Measurements from ENCODE around the gene VRK2. TPM values are rescaled to one million over a fixed set of nuclear protein-coding genes. Genes with fewer than 3 reads are reported as not detected.

Gene VRK2
- total RNA-seq (2012; rRNA removed) = 26.6 and 31.9 TPM in 2 replicates

- Histone ChIP-seq H3K9me3 (replicated peaks; ENCODE audit: low read length) (no peaks in the 10 kb centered on the region), H3K4me2 (ENCODE audit: low read length) (peak within 1 kb of the TSS; percentile 88), H3K9ac (ENCODE audit: low read depth, low read length) (peak within 1 kb of the TSS; percentile 88), H3K27me3 (ENCODE audit: control insufficient read depth, insufficient read depth, low read length) (no peaks in the 10 kb centered on the region), H3K4me3 (ENCODE audit: low read length) (peak within 1 kb of the TSS; percentile 83), H3K4me1 (ENCODE audit: control insufficient read depth, insufficient read depth, low read length) (peaks cover 22% of the 10 kb centered on the region), H3K36me3 (ENCODE audit: insufficient read depth, low read length) (peaks cover 2% of the 10 kb centered on the region)
Measured at GRCh38 chr2:58046585-58047372, at the start of gene VRK2. TSS of gene VRK2 (plus strand) at chr2:58046806. CDS start at chr2:58048832, 2,026 bp downstream.

GRCh38 chr2:58006256-58006951, 40.2 kb upstream of the VRK2 start:
- no peaks in the 10 kb centered on the region for H3K27me3 ChIP-seq (ENCODE audit: control insufficient read depth, insufficient read depth, low read length)
- H3K9ac ChIP-seq (ENCODE audit: low read depth, low read length) = no peak overlapping the region
- no peaks in the 10 kb centered on the region for H3K9me3 ChIP-seq (replicated peaks; ENCODE audit: low read length)
- H3K4me2 ChIP-seq (ENCODE audit: low read length) = no peak overlapping the region
- H3K4me3 ChIP-seq (ENCODE audit: low read length) = no peak overlapping the region
- H3K36me3 ChIP-seq (ENCODE audit: insufficient read depth, low read length) = no peaks in the 10 kb centered on the region
- no peaks in the 10 kb centered on the region for H3K4me1 ChIP-seq (ENCODE audit: control insufficient read depth, insufficient read depth, low read length)

GRCh38 chr2:58006952-58007284, 39.7 kb upstream of the VRK2 start:
- no peaks in the 10 kb centered on the region for H3K27me3 ChIP-seq (ENCODE audit: control insufficient read depth, insufficient read depth, low read length)
- no peak overlapping the region for H3K4me3 ChIP-seq (ENCODE audit: low read length)
- no peak overlapping the region for H3K9ac ChIP-seq (ENCODE audit: low read depth, low read length)
- no peaks in the 10 kb centered on the region for H3K4me1 ChIP-seq (ENCODE audit: control insufficient read depth, insufficient read depth, low read length)
- no peak overlapping the region for H3K4me2 ChIP-seq (ENCODE audit: low read length)
- H3K36me3 ChIP-seq (ENCODE audit: insufficient read depth, low read length) = no peaks in the 10 kb centered on the region
- no peaks in the 10 kb centered on the region for H3K9me3 ChIP-seq (replicated peaks; ENCODE audit: low read length)

- Histone ChIP-seq H3K4me1 (ENCODE audit: control insufficient read depth, insufficient read depth, low read length) (no peaks in the 10 kb centered on the region), H3K9ac (ENCODE audit: low read depth, low read length) (no peak overlapping the region), H3K9me3 (replicated peaks; ENCODE audit: low read length) (no peaks in the 10 kb centered on the region), H3K4me3 (ENCODE audit: low read length) (no peak overlapping the region), H3K27me3 (ENCODE audit: control insufficient read depth, insufficient read depth, low read length) (no peaks in the 10 kb centered on the region), H3K4me2 (ENCODE audit: low read length) (no peak overlapping the region), H3K36me3 (ENCODE audit: insufficient read depth, low read length) (no peaks in the 10 kb centered on the region)
Measured at GRCh38 chr2:58010599-58010998, 36.0 kb upstream of the VRK2 start.

GRCh38 chr2:58019229-58019628, 27.4 kb upstream of the VRK2 start:
- peaks cover 6% of the 10 kb centered on the region for H3K4me1 ChIP-seq (ENCODE audit: control insufficient read depth, insufficient read depth, low read length)
- no peaks in the 10 kb centered on the region for H3K36me3 ChIP-seq (ENCODE audit: insufficient read depth, low read length)

GRCh38 chr2:58025150-58025933, 21.3 kb upstream of the VRK2 start:
- H3K36me3 ChIP-seq (ENCODE audit: insufficient read depth, low read length) = no peaks in the 10 kb centered on the region
- no peaks in the 10 kb centered on the region for H3K4me1 ChIP-seq (ENCODE audit: control insufficient read depth, insufficient read depth, low read length)
- no peak overlapping the region for H3K4me2 ChIP-seq (ENCODE audit: low read length)
- no peak overlapping the region for H3K4me3 ChIP-seq (ENCODE audit: low read length)
- H3K9me3 ChIP-seq (replicated peaks; ENCODE audit: low read length) = no peaks in the 10 kb centered on the region
- no peak overlapping the region for H3K9ac ChIP-seq (ENCODE audit: low read depth, low read length)
- no peaks in the 10 kb centered on the region for H3K27me3 ChIP-seq (ENCODE audit: control insufficient read depth, insufficient read depth, low read length)

More at GRCh38 chr2:58019229-58019628, 27.4 kb upstream of the VRK2 start:
- Histone ChIP-seq H3K27me3 (ENCODE audit: control insufficient read depth, insufficient read depth, low read length) (no peaks in the 10 kb centered on the region), H3K9me3 (replicated peaks; ENCODE audit: low read length) (no peaks in the 10 kb centered on the region), H3K4me2 (ENCODE audit: low read length) (no peak overlapping the region), H3K9ac (ENCODE audit: low read depth, low read length) (no peak overlapping the region), H3K4me3 (ENCODE audit: low read length) (no peak overlapping the region)

GRCh38 chr2:58027029-58027428, 19.6 kb upstream of the VRK2 start:
- Histone ChIP-seq H3K4me2 (ENCODE audit: low read length) (no peak overlapping the region), H3K4me3 (ENCODE audit: low read length) (no peak overlapping the region), H3K9ac (ENCODE audit: low read depth, low read length) (no peak overlapping the region), H3K27me3 (ENCODE audit: control insufficient read depth, insufficient read depth, low read length) (no peaks in the 10 kb centered on the region), H3K4me1 (ENCODE audit: control insufficient read depth, insufficient read depth, low read length) (peaks cover 8% of the 10 kb centered on the region), H3K9me3 (replicated peaks; ENCODE audit: low read length) (no peaks in the 10 kb centered on the region), H3K36me3 (ENCODE audit: insufficient read depth, low read length) (no peaks in the 10 kb centered on the region)

- H3K4me3 ChIP-seq (ENCODE audit: low read length) = no peak overlapping the region
- no peak overlapping the region for H3K9ac ChIP-seq (ENCODE audit: low read depth, low read length)
- H3K4me2 ChIP-seq (ENCODE audit: low read length) = no peak overlapping the region
- H3K9me3 ChIP-seq (replicated peaks; ENCODE audit: low read length) = no peaks in the 10 kb centered on the region
- no peaks in the 10 kb centered on the region for H3K36me3 ChIP-seq (ENCODE audit: insufficient read depth, low read length)
- no peaks in the 10 kb centered on the region for H3K27me3 ChIP-seq (ENCODE audit: control insufficient read depth, insufficient read depth, low read length)
- H3K4me1 ChIP-seq (ENCODE audit: control insufficient read depth, insufficient read depth, low read length) = peaks cover 11% of the 10 kb centered on the region
Measured at GRCh38 chr2:58030771-58031170, 15.8 kb upstream of the VRK2 start.

GRCh38 chr2:58032016-58032763, 14.4 kb upstream of the VRK2 start:
- Histone ChIP-seq H3K36me3 (ENCODE audit: insufficient read depth, low read length) (no peaks in the 10 kb centered on the region), H3K9ac (ENCODE audit: low read depth, low read length) (no peak overlapping the region), H3K4me1 (ENCODE audit: control insufficient read depth, insufficient read depth, low read length) (peaks cover 11% of the 10 kb centered on the region), H3K27me3 (ENCODE audit: control insufficient read depth, insufficient read depth, low read length) (no peaks in the 10 kb centered on the region), H3K9me3 (replicated peaks; ENCODE audit: low read length) (no peaks in the 10 kb centered on the region), H3K4me3 (ENCODE audit: low read length) (no peak overlapping the region), H3K4me2 (ENCODE audit: low read length) (no peak overlapping the region)

- Histone ChIP-seq H3K9ac (ENCODE audit: low read depth, low read length) (no peak overlapping the region), H3K4me1 (ENCODE audit: control insufficient read depth, insufficient read depth, low read length) (peaks cover 11% of the 10 kb centered on the region), H3K4me2 (ENCODE audit: low read length) (no peak overlapping the region), H3K9me3 (replicated peaks; ENCODE audit: low read length) (no peaks in the 10 kb centered on the region), H3K36me3 (ENCODE audit: insufficient read depth, low read length) (no peaks in the 10 kb centered on the region), H3K4me3 (ENCODE audit: low read length) (no peak overlapping the region), H3K27me3 (ENCODE audit: control insufficient read depth, insufficient read depth, low read length) (no peaks in the 10 kb centered on the region)
Measured at GRCh38 chr2:58032764-58033080, 13.9 kb upstream of the VRK2 start.

GRCh38 chr2:58033530-58033929, 13.1 kb upstream of the VRK2 start:
- H3K4me2 ChIP-seq (ENCODE audit: low read length) = no peak overlapping the region
- H3K9me3 ChIP-seq (replicated peaks; ENCODE audit: low read length) = no peaks in the 10 kb centered on the region
- no peak overlapping the region for H3K9ac ChIP-seq (ENCODE audit: low read depth, low read length)
- no peaks in the 10 kb centered on the region for H3K36me3 ChIP-seq (ENCODE audit: insufficient read depth, low read length)
- peaks cover 11% of the 10 kb centered on the region for H3K4me1 ChIP-seq (ENCODE audit: control insufficient read depth, insufficient read depth, low read length)
- H3K4me3 ChIP-seq (ENCODE audit: low read length) = no peak overlapping the region
- H3K27me3 ChIP-seq (ENCODE audit: control insufficient read depth, insufficient read depth, low read length) = no peaks in the 10 kb centered on the region
